ENCODE results near the gene SLC6A3.

GRCh38 chr5:1446602-1447343 lies 1.5 kb upstream of the SLC6A3 start:
- TF ChIP-seq REST (IDR thresholded peaks at IDR 0.05; ENCODE audit: insufficient read depth in 1 of 2, low read depth in 2 of 2, low read length in 2 of 2) = no peak
- no peak for TF ChIP-seq POLR2AphosphoS5 (IDR thresholded peaks at IDR 0.05; ENCODE audit: low read depth, low read length)
